ENCODE results near the gene ERC2.

The ERC2 gene

GRCh38 chr3:56321892-56322291, 146.4 kb downstream of the ERC2 start (continued):
- TF ChIP-seq, protein P1, sequence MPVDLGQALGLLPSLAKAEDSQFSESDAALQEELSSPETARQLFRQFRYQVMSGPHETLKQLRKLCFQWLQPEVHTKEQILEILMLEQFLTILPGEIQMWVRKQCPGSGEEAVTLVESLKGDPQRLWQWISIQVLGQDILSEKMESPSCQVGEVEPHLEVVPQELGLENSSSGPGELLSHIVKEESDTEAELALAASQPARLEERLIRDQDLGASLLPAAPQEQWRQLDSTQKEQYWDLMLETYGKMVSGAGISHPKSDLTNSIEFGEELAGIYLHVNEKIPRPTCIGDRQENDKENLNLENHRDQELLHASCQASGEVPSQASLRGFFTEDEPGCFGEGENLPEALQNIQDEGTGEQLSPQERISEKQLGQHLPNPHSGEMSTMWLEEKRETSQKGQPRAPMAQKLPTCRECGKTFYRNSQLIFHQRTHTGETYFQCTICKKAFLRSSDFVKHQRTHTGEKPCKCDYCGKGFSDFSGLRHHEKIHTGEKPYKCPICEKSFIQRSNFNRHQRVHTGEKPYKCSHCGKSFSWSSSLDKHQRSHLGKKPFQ (tag by site-specific recombination; IDR thresholded peaks at IDR 0.05) = no peak
- TF ChIP-seq MYNN (tag by site-specific recombination; IDR thresholded peaks at IDR 0.05; ENCODE audit: borderline replicate concordance) = no peak
- TF ChIP-seq ZNF501 (tag by site-specific recombination; IDR thresholded peaks at IDR 0.05) = no peak
- TF ChIP-seq ZNF274 (IDR thresholded peaks at IDR 0.05; ENCODE audit: low read length) = no peak
- no peak for TF ChIP-seq ZNF274 (tag by site-specific recombination; IDR thresholded peaks at IDR 0.05; ENCODE audit: borderline replicate concordance)
- TF ChIP-seq, protein P2, sequence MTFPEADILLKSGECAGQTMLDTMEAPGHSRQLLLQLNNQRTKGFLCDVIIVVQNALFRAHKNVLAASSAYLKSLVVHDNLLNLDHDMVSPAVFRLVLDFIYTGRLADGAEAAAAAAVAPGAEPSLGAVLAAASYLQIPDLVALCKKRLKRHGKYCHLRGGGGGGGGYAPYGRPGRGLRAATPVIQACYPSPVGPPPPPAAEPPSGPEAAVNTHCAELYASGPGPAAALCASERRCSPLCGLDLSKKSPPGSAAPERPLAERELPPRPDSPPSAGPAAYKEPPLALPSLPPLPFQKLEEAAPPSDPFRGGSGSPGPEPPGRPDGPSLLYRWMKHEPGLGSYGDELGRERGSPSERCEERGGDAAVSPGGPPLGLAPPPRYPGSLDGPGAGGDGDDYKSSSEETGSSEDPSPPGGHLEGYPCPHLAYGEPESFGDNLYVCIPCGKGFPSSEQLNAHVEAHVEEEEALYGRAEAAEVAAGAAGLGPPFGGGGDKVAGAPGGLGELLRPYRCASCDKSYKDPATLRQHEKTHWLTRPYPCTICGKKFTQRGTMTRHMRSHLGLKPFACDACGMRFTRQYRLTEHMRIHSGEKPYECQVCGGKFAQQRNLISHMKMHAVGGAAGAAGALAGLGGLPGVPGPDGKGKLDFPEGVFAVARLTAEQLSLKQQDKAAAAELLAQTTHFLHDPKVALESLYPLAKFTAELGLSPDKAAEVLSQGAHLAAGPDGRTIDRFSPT (tag by site-specific recombination; IDR thresholded peaks at IDR 0.05) = no peak
- TF ChIP-seq ZNF24 (tag by site-specific recombination; IDR thresholded peaks at IDR 0.05) = no peak
- TF ChIP-seq RBAK (tag by site-specific recombination; IDR thresholded peaks at IDR 0.05) = no peak
- TF ChIP-seq ZNF16 (tag by site-specific recombination; IDR thresholded peaks at IDR 0.05; ENCODE audit: low read depth) = no peak
- TF ChIP-seq, protein P3, sequence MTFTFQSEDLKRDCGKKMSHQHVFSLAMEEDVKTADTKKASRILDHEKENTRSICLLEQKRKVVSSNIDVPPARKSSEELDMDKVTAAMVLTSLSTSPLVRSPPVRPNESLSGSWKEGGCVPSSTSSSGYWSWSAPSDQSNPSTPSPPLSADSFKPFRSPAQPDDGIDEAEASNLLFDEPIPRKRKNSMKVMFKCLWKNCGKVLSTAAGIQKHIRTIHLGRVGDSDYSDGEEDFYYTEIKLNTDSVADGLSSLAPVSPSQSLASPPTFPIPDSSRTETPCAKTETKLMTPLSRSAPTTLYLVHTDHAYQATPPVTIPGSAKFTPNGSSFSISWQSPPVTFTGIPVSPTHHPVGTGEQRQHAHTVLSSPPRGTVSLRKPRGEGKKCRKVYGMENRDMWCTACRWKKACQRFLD (tag by site-specific recombination; IDR thresholded peaks at IDR 0.05) = no peak
- TF ChIP-seq KLF9 (tag by site-specific recombination; IDR thresholded peaks at IDR 0.05; ENCODE audit: low read depth) = no peak
- no peak for TF ChIP-seq ZSCAN16 (tag by site-specific recombination; IDR thresholded peaks at IDR 0.05)

- CTCF ChIA-PET = interaction anchor here (0.6 to 1.8 kb wide), 2 partner anchors 18 to 122 kb away, joined by 4 to 6 read pairs; no protein-coding TSS in a partner anchor
- POLR2A ChIA-PET = no interaction called here
- Histone ChIP-seq H3K9me3 (ENCODE audit: control insufficient read depth, insufficient read depth, low read depth, low read length) (no peaks in the 10 kb centered on the region), H3K4me3 (ENCODE audit: low read depth, low read length) (no peak overlapping the region), H3K4me1 (ENCODE audit: control insufficient read depth, insufficient read depth, low read length) (no peaks in the 10 kb centered on the region), H3K27ac (ENCODE audit: extremely low read depth, low read depth, low read length) (no peak overlapping the region), H3K36me3 (ENCODE audit: control insufficient read depth in 2 of 2, insufficient read depth in 1 of 2, low read length in 2 of 2) (no peaks in the 10 kb centered on the region)
- TF ChIP-seq MEIS1 (CRISPR knock-in tag; IDR thresholded peaks at IDR 0.05; ENCODE audit: borderline replicate concordance) (no peak), ZFP3 (tag by site-specific recombination; IDR thresholded peaks at IDR 0.05; ENCODE audit: low read depth) (no peak)
Measured at GRCh38 chr3:56321383-56321782, 146.9 kb downstream of the ERC2 start.

DNA sequence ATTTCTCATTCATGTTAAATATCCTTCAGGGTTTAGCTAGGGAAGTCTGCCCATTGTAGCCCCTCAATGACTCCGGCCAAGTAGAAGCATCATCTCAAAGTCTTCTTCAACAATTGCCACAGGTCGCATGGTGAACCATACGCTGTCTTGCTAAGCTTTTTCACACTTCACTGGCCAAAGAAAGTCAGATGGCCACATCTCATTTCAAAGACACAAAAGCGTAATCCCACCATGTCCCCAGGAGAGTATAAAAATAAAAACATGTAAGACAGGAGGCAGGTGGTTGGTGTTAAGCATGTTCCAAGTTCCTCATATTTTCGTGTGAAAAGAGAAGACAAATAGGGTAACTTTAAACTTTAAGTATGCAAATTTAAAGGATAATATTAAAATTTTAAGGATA, 147.4 kb downstream of the ERC2 start:
- CTCF ChIA-PET = interaction anchor here (0.6 to 1.8 kb wide), 3 partner anchors 18 to 486 kb away, joined by 3 to 6 read pairs (median 4); no protein-coding TSS in a partner anchor
- no peak overlapping the region for H3K27ac ChIP-seq (ENCODE audit: extremely low read depth, low read depth, low read length)
- TF ChIP-seq CTCF (tag by site-specific recombination; IDR thresholded peaks at IDR 0.05) (no peak), ZFHX2 (tag by site-specific recombination; conservative IDR thresholded peaks at IDR 0.05) (no peak), ZNF426 (tag by site-specific recombination; IDR thresholded peaks at IDR 0.05) (no peak), OVOL3 (tag by site-specific recombination; IDR thresholded peaks at IDR 0.05) (no peak), SALL2 (tag by site-specific recombination; IDR thresholded peaks at IDR 0.05; ENCODE audit: borderline replicate concordance) (no peak), ZXDB (tag by site-specific recombination; IDR thresholded peaks at IDR 0.05) (no peak), ZNF585B (tag by site-specific recombination; IDR thresholded peaks at IDR 0.05) (no peak), ZEB2 (tag by site-specific recombination; IDR thresholded peaks at IDR 0.05) (no peak), MYNN (tag by site-specific recombination; IDR thresholded peaks at IDR 0.05; ENCODE audit: borderline replicate concordance) (no peak), TCF7L2 (IDR thresholded peaks at IDR 0.05; ENCODE audit: borderline replicate concordance, low read depth, low read length) (no peak), ZNF19 (tag by site-specific recombination; IDR thresholded peaks at IDR 0.05; ENCODE audit: low read depth) (no peak), MEIS1 (CRISPR knock-in tag; IDR thresholded peaks at IDR 0.05; ENCODE audit: borderline replicate concordance) (no peak), ZNF391 (tag by site-specific recombination; IDR thresholded peaks at IDR 0.05; ENCODE audit: borderline replicate concordance, low read depth) (no peak), KLF9 (tag by site-specific recombination; IDR thresholded peaks at IDR 0.05; ENCODE audit: low read depth) (no peak), ZBTB48 (tag by site-specific recombination; IDR thresholded peaks at IDR 0.05) (no peak)
- TF ChIP-seq, protein P4, sequence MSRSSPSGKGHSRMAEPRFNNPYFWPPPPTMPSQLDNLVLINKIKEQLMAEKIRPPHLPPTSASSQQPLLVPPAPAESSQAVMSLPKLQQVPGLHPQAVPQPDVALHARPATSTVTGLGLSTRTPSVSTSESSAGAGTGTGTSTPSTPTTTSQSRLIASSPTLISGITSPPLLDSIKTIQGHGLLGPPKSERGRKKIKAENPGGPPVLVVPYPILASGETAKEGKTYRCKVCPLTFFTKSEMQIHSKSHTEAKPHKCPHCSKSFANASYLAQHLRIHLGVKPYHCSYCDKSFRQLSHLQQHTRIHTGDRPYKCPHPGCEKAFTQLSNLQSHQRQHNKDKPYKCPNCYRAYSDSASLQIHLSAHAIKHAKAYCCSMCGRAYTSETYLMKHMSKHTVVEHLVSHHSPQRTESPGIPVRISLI (tag by site-specific recombination; IDR thresholded peaks at IDR 0.05) = no peak
- H3K4me1 ChIP-seq (ENCODE audit: control insufficient read depth, insufficient read depth, low read length) = no peaks in the 10 kb centered on the region
- no peaks in the 10 kb centered on the region for H3K9me3 ChIP-seq (ENCODE audit: control insufficient read depth, insufficient read depth, low read depth, low read length)
- POLR2A ChIA-PET = no interaction called here
- no peaks in the 10 kb centered on the region for H3K36me3 ChIP-seq (ENCODE audit: control insufficient read depth in 2 of 2, insufficient read depth in 1 of 2, low read length in 2 of 2)
- H3K4me3 ChIP-seq (ENCODE audit: low read depth, low read length) = no peak overlapping the region

Data from HEK293 (cell line).